ENCODE data around the gene SLC10A7. TPM values are rescaled to one million over a fixed set of nuclear protein-coding genes. Genes with fewer than 3 reads are reported as not detected.

The SLC10A7 gene
- total RNA-seq, 1 donor from 2014 or later, result 4.4 TPM

DNA sequence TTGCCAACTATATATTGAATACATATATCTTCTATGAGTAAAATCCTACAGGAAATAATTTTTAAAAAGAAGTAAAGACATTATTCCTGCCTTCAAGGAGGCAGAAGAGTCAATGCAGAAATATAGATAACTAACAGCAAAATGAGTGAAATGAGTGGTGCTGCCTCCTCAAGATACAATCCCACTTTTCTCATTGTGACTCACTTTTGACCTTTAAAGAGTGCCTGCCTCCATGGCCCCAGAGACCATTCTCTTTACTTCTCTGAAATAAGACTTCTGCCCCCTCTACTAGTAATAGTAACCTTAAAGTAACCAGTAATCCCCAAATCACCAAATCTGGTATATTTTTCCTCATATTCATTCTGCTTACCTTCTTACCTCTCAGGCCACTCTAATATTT lies 15.5 kb downstream of the SLC10A7 start:
- intact Hi-C loops (cut with DNase I), result no loop called here
- no peak for ATAC-seq
- no peak for DNase-seq (ENCODE audit: missing footprints)

DNA sequence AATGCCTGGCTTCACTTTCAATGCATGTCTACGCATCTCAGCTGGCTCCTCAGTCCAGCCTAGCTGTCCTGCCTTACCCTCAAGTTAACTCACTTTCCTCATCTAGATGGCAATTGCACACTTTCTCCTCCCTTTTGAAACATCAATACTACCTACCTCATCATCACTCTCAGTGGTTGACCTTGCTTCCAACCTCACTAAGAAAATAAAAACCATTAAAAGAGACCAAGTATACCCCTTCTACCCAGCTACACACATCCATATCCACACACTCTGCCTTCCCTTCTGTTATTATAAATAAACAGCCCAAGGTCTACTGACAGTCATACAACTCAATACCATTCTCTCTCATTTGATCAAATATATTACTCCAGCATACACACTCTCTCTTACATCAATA lies 21.5 kb downstream of the SLC10A7 start:
- intact Hi-C loops (cut with DNase I), result no loop called here
- DNase-seq (ENCODE audit: missing footprints), result no peak
- no peak for ATAC-seq

DNA sequence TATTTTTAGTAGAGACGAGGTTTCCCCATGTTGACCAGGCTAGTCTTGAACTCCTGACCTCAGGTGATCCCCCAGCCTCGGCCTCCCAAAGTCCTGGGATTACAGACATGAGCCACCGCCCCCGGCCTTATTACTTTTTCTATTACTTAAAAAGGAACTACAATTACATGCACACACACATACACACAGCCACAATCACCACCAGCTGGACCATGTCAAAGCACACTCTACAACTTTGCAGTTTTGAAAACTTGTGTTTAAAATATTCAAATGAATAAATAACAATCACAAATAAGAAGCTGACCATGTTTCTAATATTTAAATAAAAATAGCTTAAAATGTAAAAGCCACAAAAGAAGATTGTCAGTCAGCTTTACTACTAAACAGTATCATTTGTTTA lies 23.4 kb downstream of the SLC10A7 start:
- no peak for ATAC-seq
- DNase-seq (ENCODE audit: missing footprints), result no peak
- intact Hi-C loops (cut with DNase I), result no loop called here

DNA sequence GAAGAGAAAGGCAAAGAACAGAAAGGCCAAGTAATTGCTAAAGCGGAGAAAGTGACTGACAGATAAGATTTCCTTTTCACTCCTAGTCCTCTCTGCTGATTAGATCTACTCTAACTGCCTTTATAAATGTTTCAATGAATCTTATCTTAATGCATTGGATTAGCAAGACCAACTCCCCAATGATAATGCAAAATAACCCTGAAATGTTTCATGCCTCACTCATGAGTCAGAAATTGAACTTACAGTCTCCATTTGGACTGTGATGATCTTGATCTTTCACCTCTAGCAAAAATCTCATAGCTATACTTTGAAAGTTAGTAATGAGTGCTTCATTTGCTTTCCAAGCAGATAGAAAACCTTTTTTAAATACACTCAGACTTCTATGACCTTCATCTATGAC lies 26.5 kb downstream of the SLC10A7 start:
- no peak for ATAC-seq
- intact Hi-C loops (cut with DNase I), result no loop called here
- DNase-seq (ENCODE audit: missing footprints), result no peak

DNA sequence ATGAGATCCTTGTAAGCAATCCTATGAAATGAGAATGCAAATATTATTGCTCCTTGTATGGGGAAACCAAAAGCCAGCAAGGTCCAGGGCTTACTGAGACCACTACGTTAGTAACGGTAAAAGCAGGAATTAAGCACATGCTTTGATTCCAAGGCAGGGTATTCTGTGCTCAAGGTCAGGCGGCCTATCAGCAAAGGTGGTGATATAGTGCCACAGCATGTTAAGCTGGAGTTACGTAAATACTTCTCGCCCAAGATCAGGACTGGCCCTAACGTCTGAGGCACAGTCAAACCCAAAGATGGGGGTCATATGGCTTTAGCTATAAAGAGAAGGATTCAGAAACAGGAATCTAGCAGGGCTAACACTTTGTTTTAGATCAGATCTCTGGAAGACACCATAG lies 27.6 kb downstream of the SLC10A7 start:
- no peak for ATAC-seq
- intact Hi-C loops (cut with DNase I), result no loop called here

DNA sequence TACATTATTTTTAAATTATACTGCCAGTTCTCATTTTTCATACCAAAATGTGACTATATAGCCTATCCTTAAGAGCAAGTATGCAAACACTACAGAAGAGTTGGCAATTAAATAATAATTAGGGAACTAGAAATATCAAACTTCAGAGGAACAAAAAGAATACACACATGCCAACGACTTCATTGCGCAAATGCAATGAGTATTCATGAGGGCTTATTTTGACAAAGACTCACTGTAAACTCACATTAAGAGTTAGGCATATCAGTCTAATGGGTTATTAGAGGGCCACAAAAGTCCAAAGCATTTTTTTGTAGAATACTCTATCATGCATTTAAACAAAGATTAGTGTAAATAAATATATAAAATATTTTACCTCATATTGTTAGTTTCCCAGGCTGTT lies 31.6 kb downstream of the SLC10A7 start:
- no peak for DNase-seq (ENCODE audit: missing footprints)
- intact Hi-C loops (cut with DNase I), result no loop called here
- ATAC-seq, result no peak

More for the DNA sequence above, 27.6 kb downstream of the SLC10A7 start:
- DNase-seq (ENCODE audit: missing footprints), result no peak

DNA sequence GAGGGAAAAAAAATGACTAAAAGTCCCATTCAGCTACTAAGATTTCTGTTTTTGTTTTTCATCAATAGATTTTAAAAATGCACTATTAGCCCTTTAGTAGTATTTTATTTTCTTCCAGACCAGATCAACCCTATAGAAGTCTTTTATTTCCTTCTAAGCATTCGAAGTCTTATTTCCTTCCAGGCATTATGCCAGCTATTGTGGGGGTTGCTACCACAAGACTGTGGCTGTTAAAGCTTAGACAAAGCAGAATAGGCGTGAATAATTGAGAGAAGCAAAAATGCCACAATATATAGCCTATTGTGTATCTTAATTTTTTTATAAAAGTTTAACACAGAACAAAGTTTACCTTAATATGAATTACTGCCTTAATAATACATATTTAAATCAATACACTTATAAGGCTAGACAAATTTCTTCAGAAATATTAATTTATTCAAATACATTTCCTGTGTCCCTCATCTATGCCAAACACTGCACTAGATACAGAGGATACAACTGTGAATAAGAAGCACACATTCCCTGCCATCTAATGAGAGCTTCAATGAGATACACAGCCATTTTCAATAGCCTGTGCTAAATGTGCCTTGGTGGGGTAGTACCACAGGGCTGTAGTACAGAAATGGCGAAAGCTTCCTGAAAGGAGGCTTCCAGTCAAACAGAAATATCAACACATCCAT lies 33.1 kb downstream of the SLC10A7 start:
- intact Hi-C loops (cut with DNase I), result no loop called here
- no peak for ATAC-seq
- no peak for DNase-seq (ENCODE audit: missing footprints)

DNA sequence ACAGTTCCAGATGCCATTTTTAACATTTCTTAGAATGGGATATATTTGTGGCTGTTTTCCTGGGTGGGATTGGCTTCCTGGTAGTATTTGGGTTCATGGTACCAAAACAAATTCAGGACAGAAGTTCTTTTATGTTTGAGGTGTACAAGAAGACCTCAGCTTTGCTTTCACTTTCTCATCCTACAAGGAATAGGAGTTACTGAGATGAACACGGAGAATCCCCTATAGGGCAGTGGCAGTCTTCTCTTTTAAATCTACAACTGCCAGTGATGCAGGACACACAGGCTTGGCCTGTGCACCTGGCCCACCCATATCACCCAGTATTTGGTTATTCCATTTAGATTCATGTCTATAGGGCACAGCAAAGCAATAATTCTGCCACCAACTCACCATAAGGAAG lies 35.2 kb downstream of the SLC10A7 start:
- ATAC-seq (no peak), DNase-seq (ENCODE audit: missing footprints) (no peak)
- intact Hi-C loops (cut with DNase I), result no loop called here

DNA sequence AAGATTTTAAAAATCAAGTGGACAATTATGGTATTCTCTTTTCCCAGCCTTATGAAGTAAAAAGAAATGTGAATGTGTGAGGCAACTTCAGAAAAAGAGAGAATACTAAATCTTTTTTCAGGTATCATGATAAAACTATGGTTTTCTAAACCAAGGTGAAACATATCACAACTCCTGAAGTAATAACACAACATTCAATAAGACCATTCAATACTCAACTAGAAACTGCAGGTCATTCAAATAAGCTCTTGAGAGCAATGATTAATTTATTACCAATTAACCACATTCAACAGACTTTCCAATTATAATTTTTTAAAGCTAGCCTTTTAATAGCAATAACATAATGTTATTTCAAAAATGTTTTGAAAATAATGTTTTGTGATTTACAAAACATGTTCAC lies 35.8 kb downstream of the SLC10A7 start:
- intact Hi-C loops (cut with DNase I), result no loop called here
- DNase-seq (ENCODE audit: missing footprints) (no peak), ATAC-seq (no peak)

DNA sequence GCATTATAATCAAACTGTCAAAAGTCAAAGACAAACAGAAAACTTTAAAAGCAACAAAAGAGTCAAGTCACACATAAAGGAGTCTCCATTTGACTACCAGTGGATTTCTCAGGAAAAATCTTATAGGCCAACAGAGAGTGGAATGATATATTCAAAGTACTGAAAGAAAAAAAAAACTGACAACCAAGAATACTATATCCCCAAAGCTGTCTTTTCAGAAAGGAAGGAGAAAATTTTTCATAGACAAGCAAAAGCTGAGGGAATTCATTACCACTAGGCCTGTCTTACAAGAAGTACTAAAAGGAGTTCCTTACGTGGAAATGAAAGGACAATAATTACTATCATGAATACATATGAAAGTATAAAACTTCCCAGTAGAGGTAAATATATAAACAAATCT lies 39.0 kb downstream of the SLC10A7 start:
- intact Hi-C loops (cut with DNase I), result no loop called here
- DNase-seq (ENCODE audit: missing footprints) (no peak), ATAC-seq (no peak)

DNA sequence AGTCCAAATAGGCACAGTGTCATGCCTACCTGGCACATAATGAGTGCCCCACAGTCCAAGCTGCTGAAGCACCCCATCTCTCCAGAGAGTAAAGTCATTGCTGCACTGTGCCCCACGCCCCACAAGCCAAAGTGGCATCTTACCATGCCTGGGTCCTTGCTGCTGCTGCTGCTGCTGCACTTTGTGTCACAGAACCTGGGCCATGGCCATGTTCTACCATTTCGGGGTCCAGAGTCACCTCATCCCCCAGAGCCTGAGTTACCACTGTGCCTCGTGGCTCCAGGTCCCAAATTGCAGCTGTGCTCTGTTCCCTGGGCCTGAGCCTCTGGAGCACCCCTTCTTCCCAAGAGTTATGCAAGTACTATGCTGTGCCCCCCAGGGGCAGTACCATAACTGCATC lies 40.5 kb downstream of the SLC10A7 start:
- DNase-seq (ENCODE audit: missing footprints) (no peak), ATAC-seq (no peak)
- intact Hi-C loops (cut with DNase I), result no loop called here

DNA sequence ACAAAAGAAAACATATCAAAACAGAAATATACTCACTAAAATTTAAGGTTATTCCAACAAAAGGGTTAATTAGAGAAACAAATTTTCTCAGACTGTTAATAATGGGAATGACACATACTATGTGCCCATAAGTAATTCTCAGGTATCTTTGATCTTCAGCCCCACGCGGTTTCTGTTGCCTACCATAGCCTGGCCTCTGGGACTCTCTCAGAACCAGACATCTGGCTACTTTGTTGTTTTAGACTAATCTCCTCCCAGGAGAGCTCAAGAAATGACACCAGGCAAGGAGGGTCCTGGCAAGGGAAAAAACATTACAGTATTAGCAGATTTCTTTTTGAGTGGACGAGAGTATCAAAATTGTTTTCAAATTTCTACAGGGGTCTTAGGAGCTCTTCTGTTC lies 43.7 kb downstream of the SLC10A7 start:
- intact Hi-C loops (cut with DNase I), result no loop called here

DNA sequence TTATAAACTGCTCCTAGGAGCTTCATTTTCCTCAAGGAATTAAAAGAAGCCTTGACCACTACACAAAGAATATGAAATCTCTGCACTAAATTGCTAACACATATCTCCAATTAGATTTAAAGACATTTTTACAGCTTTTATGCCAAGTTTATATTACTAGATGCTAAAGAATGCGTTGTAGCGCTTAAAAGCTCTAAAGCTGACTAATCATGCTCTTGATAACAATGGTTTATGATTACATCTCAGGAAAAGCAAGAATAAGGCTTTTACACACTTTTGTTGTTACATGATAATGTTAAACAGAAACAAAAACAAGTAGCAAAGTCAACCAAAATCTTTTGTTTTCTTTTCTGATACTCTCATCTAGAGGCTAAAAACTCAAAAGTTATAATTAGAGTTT lies 44.7 kb downstream of the SLC10A7 start:
- intact Hi-C loops (cut with DNase I), result no loop called here
- ATAC-seq (no peak), DNase-seq (ENCODE audit: missing footprints) (no peak)

More for the DNA sequence above, 43.7 kb downstream of the SLC10A7 start:
- no peak for DNase-seq (ENCODE audit: missing footprints)
- ATAC-seq, result no peak

DNA sequence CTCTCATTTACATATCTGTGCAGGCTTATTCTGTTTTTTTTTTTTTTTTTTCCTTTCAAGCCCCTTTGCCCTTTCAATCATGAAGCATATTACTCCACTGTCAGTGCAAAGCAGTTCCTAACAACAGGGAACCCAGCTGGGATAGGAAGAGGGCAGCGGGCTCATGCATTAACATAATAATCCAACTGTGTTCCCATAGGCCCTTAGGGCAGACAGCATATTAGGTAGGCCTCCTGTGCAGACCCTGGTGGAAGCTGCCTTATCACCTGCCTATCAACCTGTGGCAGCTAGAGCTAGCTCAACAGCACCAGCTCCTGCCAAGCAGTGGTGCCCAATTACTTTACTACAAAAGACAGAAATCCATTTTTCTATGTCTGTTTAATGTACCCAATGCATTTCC lies 49.3 kb downstream of the SLC10A7 start:
- intact Hi-C loops (cut with DNase I), result no loop called here
- no peak for DNase-seq (ENCODE audit: missing footprints)
- no peak for ATAC-seq

DNA sequence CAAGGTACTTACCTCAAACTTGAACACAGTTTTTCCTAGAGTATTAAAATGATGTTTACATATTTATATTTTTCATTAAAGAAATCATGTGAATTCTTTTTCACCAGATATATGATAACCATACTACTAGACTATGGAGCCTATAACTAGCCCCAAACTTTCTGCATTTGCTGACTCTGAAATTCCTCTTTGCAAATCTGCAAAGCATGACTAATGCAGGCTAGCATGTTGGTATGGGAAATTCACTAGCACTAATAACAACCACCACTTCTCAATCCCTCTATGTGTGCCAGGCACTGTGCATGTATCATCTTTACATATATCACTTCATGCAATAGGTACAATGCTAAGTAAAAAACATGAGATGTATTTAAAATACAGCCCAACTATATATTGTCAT lies 51.1 kb downstream of the SLC10A7 start:
- DNase-seq (ENCODE audit: missing footprints) (no peak), ATAC-seq (no peak)
- intact Hi-C loops (cut with DNase I), result no loop called here

DNA sequence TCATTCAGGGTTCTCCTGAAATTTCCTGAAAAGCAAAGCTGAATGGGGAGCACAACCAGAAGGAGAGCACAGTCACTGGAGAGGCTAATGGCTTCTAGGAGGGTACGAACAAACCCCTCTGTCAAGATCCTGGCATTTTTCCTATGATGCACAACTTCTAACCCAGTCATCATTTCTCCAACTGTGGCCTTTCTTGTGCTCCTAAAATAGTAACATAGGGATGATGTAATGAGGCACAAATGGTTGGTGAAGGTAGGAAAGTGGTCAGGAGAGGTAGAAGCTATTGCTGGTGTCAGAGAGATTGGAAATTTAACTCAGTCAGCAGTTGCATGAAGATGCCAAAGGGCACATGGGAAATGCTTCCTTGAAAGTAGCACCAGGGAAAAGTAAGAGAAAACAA lies 52.7 kb downstream of the SLC10A7 start:
- intact Hi-C loops (cut with DNase I), result no loop called here
- DNase-seq (ENCODE audit: missing footprints), result no peak
- no peak for ATAC-seq

DNA sequence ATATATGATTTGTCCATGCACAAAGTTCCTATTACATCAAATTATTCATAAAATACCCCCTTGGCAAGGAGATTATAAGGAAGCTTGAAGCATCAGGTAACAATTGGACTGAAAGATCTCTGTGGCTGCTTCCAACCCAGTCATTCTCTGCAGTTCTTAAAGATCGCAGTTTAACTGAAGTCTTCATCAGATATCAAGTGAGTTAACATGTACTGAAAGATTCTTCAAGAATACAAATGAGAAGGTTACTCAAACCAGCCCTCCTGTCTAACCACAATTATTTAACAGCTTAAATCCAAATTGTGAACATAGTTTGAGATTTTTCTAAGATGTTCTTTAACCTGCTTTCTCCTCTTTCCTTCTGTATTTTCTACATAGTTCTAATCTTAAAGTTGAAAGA lies 56.1 kb downstream of the SLC10A7 start:
- DNase-seq (ENCODE audit: missing footprints) (no peak), ATAC-seq (no peak)
- intact Hi-C loops (cut with DNase I), result no loop called here

DNA sequence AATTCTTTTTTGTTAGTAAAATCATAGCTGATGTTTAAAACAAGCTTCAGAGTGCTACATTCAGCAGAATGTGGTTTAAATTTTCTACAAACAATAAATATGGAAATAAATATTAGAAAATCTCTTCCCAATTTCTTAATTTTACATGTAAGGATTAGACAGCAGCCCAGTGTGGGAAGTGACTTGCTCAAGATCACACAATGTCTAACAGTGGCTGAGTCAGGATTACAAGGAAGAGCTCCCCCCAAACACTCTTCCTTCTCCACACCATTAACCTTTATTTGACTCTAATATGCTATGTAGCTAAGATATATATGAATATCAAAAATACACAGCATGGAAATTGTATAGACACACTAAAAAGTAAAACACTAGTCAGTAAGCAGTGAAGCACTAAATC lies 59.5 kb downstream of the SLC10A7 start:
- DNase-seq (ENCODE audit: missing footprints), result no peak
- no peak for ATAC-seq
- intact Hi-C loops (cut with DNase I), result no loop called here

DNA sequence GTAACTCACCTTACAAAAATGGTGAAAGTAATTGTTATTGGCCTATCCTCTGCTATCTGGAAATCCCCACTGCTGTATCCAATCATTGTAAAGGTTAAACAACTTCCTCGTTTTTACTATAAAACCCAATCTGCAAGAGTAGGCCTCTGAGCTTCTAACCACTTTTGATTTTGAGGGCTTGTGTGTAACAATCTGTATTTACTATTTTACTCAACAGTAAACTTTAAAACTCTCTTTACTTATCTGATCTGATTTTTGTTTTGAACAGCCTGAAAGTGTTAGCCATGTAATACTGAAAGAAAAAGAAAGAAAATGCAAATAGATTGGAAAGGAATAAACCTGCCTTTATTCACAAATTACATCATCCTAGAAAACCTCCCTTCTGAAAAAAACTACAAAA lies 63.1 kb downstream of the SLC10A7 start:
- intact Hi-C loops (cut with DNase I), result no loop called here
- DNase-seq (ENCODE audit: missing footprints) (no peak), ATAC-seq (no peak)

DNA sequence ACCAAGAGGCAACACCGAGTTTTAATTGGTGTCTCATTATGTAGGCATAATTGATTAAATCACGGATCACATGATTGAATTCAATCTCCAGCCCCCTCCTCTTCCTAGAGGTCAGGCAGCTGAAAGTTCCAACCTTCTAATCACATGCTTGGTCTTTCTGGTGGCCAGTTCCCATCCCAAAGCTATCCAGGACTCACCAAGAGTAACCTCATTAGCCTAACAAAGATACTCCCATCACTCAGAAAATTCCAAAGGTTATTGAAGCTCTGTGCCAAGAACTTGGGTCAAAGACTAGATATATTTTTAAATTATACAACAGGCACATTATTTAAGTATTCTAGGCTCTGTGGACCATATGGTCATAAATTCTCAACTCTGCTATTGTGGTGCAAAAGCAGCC lies 65.1 kb downstream of the SLC10A7 start:
- DNase-seq (ENCODE audit: missing footprints) (no peak), ATAC-seq (no peak)
- intact Hi-C loops (cut with DNase I), result no loop called here

DNA sequence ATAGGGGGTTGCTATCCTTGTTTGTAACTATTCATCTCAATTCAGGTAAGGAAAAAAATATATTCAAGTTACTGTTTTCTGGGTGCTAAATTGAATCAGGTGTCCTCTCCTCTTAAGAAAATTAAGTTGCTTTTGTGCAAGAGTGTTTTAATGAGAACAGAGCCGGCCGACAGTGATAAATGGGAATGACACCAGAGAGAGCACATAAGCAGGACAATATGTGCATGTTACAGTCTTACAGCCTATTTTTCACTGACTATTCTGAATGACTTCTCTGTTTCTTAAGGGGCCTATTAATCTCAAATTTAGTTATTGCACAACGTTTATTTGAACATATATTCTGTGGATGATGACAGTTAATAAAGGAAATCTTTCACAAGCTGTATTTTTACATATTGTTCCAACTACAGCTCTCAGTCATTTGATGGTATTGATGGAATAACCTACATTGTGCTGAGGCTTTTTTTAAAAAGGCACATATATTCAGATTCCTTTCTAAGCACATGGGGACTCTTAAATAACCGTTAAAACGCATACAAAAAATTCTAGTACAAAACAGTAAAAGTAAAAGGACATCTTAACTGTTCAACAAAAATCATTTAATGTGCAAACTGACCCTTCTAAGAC lies 68.4 kb downstream of the SLC10A7 start:
- ATAC-seq, result no peak
- DNase-seq (ENCODE audit: missing footprints), result no peak
- intact Hi-C loops (cut with DNase I), result no loop called here
